H9 (cell line): ENCODE measurements around the gene RALBP1. TPM values are rescaled to one million over a fixed set of nuclear protein-coding genes. Genes with fewer than 3 reads are reported as not detected.

Source experiments
- DNase-seq: peaks from one replicate; pipeline ENCODE4 v3.0.0-alpha.2; 2017
- H2AFZ ChIP-seq: one replicate; pipeline ENCODE4 v1.6.1; 2013; ENCODE audit warnings: mild to moderate bottlenecking, low read length, control low read depth, moderate library complexity
- H2AK5ac ChIP-seq: 2 replicates; pipeline ENCODE4 v1.6.1; 2013; ENCODE audit warnings: low read length, control low read depth, mixed read lengths; ENCODE audit not compliant: insufficient read length
- H2BK120ac ChIP-seq: one replicate; pipeline ENCODE4 v1.6.1; 2013; ENCODE audit warnings: low read depth, mild to moderate bottlenecking, low read length, control low read depth, inconsistent platforms; ENCODE audit not compliant: poor library complexity, severe bottlenecking
- H2BK12ac ChIP-seq: 2 replicates; pipeline ENCODE4 v1.6.1; 2013; ENCODE audit warnings: low read length, control low read depth, mixed read lengths, low read depth; ENCODE audit not compliant: insufficient read length
- H2BK15ac ChIP-seq: 2 replicates; pipeline ENCODE4 v1.6.1; 2013; ENCODE audit warnings: low read depth, low read length, control low read depth
- H2BK20ac ChIP-seq: one replicate; pipeline ENCODE4 v1.6.1; 2013; ENCODE audit warnings: low read depth, mild to moderate bottlenecking, low read length, control low read depth, inconsistent platforms; ENCODE audit not compliant: poor library complexity, severe bottlenecking
- H2BK5ac ChIP-seq: 2 replicates; pipeline ENCODE4 v1.6.1; 2013; ENCODE audit warnings: low read length, control low read depth, mixed read lengths; ENCODE audit not compliant: insufficient read length
- H3K14ac ChIP-seq: 2 replicates; pipeline ENCODE4 v1.6.1; 2013; ENCODE audit warnings: low read length, control low read depth; ENCODE audit not compliant: insufficient read depth
- H3K18ac ChIP-seq: 2 replicates; pipeline ENCODE4 v1.6.1; 2013; ENCODE audit warnings: low read depth, mild to moderate bottlenecking, mixed read lengths, low read length, control low read depth; ENCODE audit not compliant: insufficient read length
- H3K23ac ChIP-seq: 2 replicates; pipeline ENCODE4 v1.6.1; 2013; ENCODE audit warnings: low read length, control low read depth, mixed read lengths, low read depth; ENCODE audit not compliant: insufficient read length
- H3K23me2 ChIP-seq: 2 replicates; pipeline ENCODE4 v1.6.1; 2013; ENCODE audit warnings: low read depth, mild to moderate bottlenecking, mixed read lengths, low read length, control low read depth; ENCODE audit not compliant: insufficient read length, poor library complexity, severe bottlenecking
- H3K27ac ChIP-seq: 2 replicates; pipeline ENCODE4 v1.5.1; 2013; ENCODE audit warnings: low read length, control low read depth, mixed read lengths, low read depth; ENCODE audit not compliant: insufficient read length
- H3K27me3 ChIP-seq: 2 replicates; pipeline ENCODE4 v1.6.1; 2013; ENCODE audit warnings: low read length, control low read depth, inconsistent platforms; ENCODE audit not compliant: insufficient read depth
- H3K4ac ChIP-seq: 2 replicates; pipeline ENCODE4 v1.6.1; 2013; ENCODE audit warnings: low read depth, mild to moderate bottlenecking, control low read depth, inconsistent platforms, low read length, moderate library complexity
- H3K4me1 ChIP-seq: 2 replicates; pipeline ENCODE4 v1.6.1; 2013; ENCODE audit warnings: low read length, control low read depth, inconsistent platforms; ENCODE audit not compliant: insufficient read depth
- H3K4me2 ChIP-seq: 2 replicates; pipeline ENCODE4 v1.6.1; 2013; ENCODE audit warnings: low read length, control low read depth, mixed read lengths; ENCODE audit not compliant: insufficient read length, insufficient read depth
- H3K56ac ChIP-seq: 2 replicates; pipeline ENCODE4 v1.6.1; 2013; ENCODE audit warnings: low read depth, mild to moderate bottlenecking, mixed read lengths, low read length, control low read depth; ENCODE audit not compliant: insufficient read length
- H3K79me1 ChIP-seq: 2 replicates; pipeline ENCODE4 v1.6.1; 2013; ENCODE audit warnings: low read depth, mild to moderate bottlenecking, moderate library complexity, low read length, control low read depth, inconsistent platforms; ENCODE audit not compliant: insufficient read depth, poor library complexity, severe bottlenecking
- H3K79me2 ChIP-seq: 2 replicates; pipeline ENCODE4 v1.6.1; 2013; ENCODE audit warnings: low read length, control low read depth, inconsistent platforms; ENCODE audit not compliant: insufficient read depth
- H3K9ac ChIP-seq: 2 replicates; pipeline ENCODE4 v1.6.1; 2013; ENCODE audit warnings: low read length, control low read depth, mixed read lengths; ENCODE audit not compliant: insufficient read length; ENCODE audit errors: extremely low read depth
- H3K9me3 ChIP-seq: one replicate; pipeline ENCODE4 v1.6.1; 2013; ENCODE audit warnings: low read depth, low read length, inconsistent platforms; ENCODE audit not compliant: control insufficient read depth
- H3T11ph ChIP-seq: one replicate; pipeline ENCODE4 v1.6.1; 2013; ENCODE audit warnings: mild to moderate bottlenecking, low read length, control low read depth, inconsistent platforms
- H4K20me1 ChIP-seq: one replicate; pipeline ENCODE4 v1.6.1; 2013; ENCODE audit not compliant: control insufficient read depth, insufficient read length, insufficient read depth
- H4K5ac ChIP-seq: 2 replicates; pipeline ENCODE4 v1.6.1; 2013; ENCODE audit warnings: low read depth, mild to moderate bottlenecking, mixed read lengths, low read length, control low read depth; ENCODE audit not compliant: insufficient read length
- H4K8ac ChIP-seq: replicated peaks from 2 replicates; pipeline ENCODE4 v1.6.1; 2013; ENCODE audit warnings: low read length, control low read depth, mixed read lengths, low read depth; ENCODE audit not compliant: insufficient read length
- H4K91ac ChIP-seq: 2 replicates; pipeline ENCODE4 v1.6.1; 2013; ENCODE audit warnings: low read depth, mild to moderate bottlenecking, moderate library complexity, mixed read lengths, low read length, control low read depth; ENCODE audit not compliant: insufficient read length
- H3K27ac Mint-ChIP-seq, 3 experiments: 2 replicates in 2 of 3; 3 replicates in 1 of 3; pipeline ENCODE4 v1.8.0; 2020 to 2021; ENCODE audit warnings: mixed read lengths in 3 of 3, mild to moderate bottlenecking in 1 of 3, moderate library complexity in 1 of 3
- H3K27me3 Mint-ChIP-seq: 2 replicates; pipeline ENCODE4 v1.8.0; 2021; ENCODE audit warnings: low read depth, mild to moderate bottlenecking, moderate library complexity, mixed read lengths
- H3K36me3 Mint-ChIP-seq, 3 experiments: 2 replicates in 2 of 3; 3 replicates in 1 of 3; pipeline ENCODE4 v1.8.0; 2020 to 2021; ENCODE audit warnings: low read depth in 3 of 3, mixed read lengths in 3 of 3; ENCODE audit not compliant: insufficient read depth in 1 of 3
- H3K4me1 Mint-ChIP-seq, 2 experiments: 2 replicates each; pipeline ENCODE4 v1.8.0; 2020; ENCODE audit warnings: mixed read lengths in 2 of 2
- H3K4me3 Mint-ChIP-seq, 2 experiments: 2 replicates in 1 of 2; 3 replicates in 1 of 2; pipeline ENCODE4 v1.8.0; 2020 to 2021; ENCODE audit warnings: mild to moderate bottlenecking in 2 of 2, mixed read lengths in 2 of 2, moderate library complexity in 1 of 2
- H3K9me3 Mint-ChIP-seq, 2 experiments: 2 replicates in 1 of 2; 3 replicates in 1 of 2; pipeline ENCODE4 v1.8.0; 2020; ENCODE audit warnings: mild to moderate bottlenecking in 2 of 2, mixed read lengths in 2 of 2, moderate library complexity in 1 of 2
- CTCF ChIP-seq: fragments of 200-600 bp; sonication (generic); conservative IDR thresholded peaks from 3 replicates; pipeline ENCODE4 v1.8.0; 2021; ENCODE audit warnings: antibody characterized with exemption, mild to moderate bottlenecking
- WGBS: extraction: QIAGEN DNeasy Blood & Tissue Kit; methylation state at CpG from one replicate; pipeline ENCODE4 v1.1.7; 2013; ENCODE audit warnings: missing lambda C conversion rate, low lambda C conversion rate, mixed read lengths; ENCODE audit not compliant: insufficient read length; ENCODE audit errors: extremely low coverage; 5-methylcytosine and 5-hydroxymethylcytosine counted together
- total RNA-seq: library from RNA; stranded (reverse); gene quantifications from 2 replicates; pipeline ENCODE4 v1.2.1, GENCODE V29; 2021

Gene RALBP1
- total RNA-seq, 1 experiment from 2014 or later = 51.0 TPM

DNA sequence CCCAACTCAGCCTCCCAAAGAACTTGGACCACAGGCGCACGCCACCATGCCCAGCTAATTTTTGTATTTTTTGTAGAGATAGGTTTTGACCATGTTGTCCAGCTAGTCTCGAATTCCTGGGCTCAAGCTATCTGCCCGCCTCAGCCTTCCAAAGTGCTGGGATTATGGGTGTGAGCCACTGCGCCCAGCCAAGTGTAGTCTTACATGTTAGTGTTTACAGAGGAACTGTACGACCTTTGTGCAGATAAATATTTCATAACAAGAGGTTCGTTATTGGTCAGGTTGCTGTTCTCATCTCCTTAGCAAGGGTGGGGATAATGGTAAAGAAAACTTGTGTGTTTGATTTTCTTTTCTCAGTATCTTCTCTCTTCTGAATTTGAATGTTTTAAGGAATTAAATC is 46.5 kb downstream of the RALBP1 start:
- Histone ChIP-seq H3K23me2 (no peaks in the 10 kb centered on the region), H2BK20ac (no peak overlapping the region), H3T11ph (no peak overlapping the region), H2AK5ac (no peak overlapping the region), H3K27ac (no peak overlapping the region), H2BK5ac (no peak overlapping the region), H3K4me2 (no peak overlapping the region), H4K5ac (no peak overlapping the region), H3K14ac (no peak overlapping the region), H3K56ac (no peak overlapping the region), H4K91ac (no peak overlapping the region), H4K8ac (no peak overlapping the region), H3K79me2 (no peaks in the 10 kb centered on the region), H4K20me1 (no peaks in the 10 kb centered on the region), H3K23ac (no peak overlapping the region), H3K9me3 (peaks cover 2% of the 10 kb centered on the region), H3K9ac (no peak overlapping the region), H3K27me3 (no peaks in the 10 kb centered on the region), H3K18ac (no peak overlapping the region), H2BK15ac (no peak overlapping the region), H2BK12ac (no peak overlapping the region), H3K4ac (no peak overlapping the region), H2AFZ (no peak overlapping the region), H2BK120ac (no peak overlapping the region), H3K79me1 (no peaks in the 10 kb centered on the region), H3K4me1 (no peaks in the 10 kb centered on the region)
- TF ChIP-seq CTCF = no peak
- Mint-ChIP-seq H3K4me3 (no peak overlapping the region), H3K4me1 (no peaks in the 10 kb centered on the region), H3K9me3 (no peaks in the 10 kb centered on the region; a peak in 2 of 5 replicates), H3K36me3 (peaks cover 10 to 34% (median 19%) of the 10 kb centered on the region in 3 experiments), H3K27ac (peak overlapping the region in 1 of 3 experiments; percentile 65; a peak in 1 of 7 replicates), H3K27me3 (no peaks in the 10 kb centered on the region)
- DNase-seq = no peak
- no CpG with 5 or more reads among the region's 7 CpGs for WGBS
